DOHH2 (cell line): ENCODE measurements around the gene SLC35G2.
"Not testable (repeated sequence)": the region's sequence is repeated elsewhere in the genome, so short reads cannot be mapped to it uniquely, and the experiment has no call there.

Source experiments
- H3F3A ChIP-seq: fragments of 200-600 bp; sonication (generic), shearing (Covaris generic); 2 replicates; pipeline ENCODE4 v1.6.0; 2016; ENCODE audit warnings: antibody characterized with exemption, mild to moderate bottlenecking; ENCODE audit not compliant: control insufficient read depth, insufficient read depth
- H3K27ac ChIP-seq: fragments of 200-600 bp; sonication (generic); 2 replicates; pipeline ENCODE4 v1.5.1; 2014; ENCODE audit warnings: low read depth, mild to moderate bottlenecking, low read length, moderate library complexity
- H3K27me3 ChIP-seq: fragments of 200-600 bp; sonication (generic); 2 replicates; pipeline ENCODE4 v1.6.1; 2014; ENCODE audit warnings: mild to moderate bottlenecking, low read length, mixed read lengths; ENCODE audit not compliant: control insufficient read depth
- H3K36me3 ChIP-seq: fragments of 200-600 bp; sonication (generic); 2 replicates; pipeline ENCODE4 v1.6.1; 2014; ENCODE audit warnings: mild to moderate bottlenecking, low read length, moderate library complexity, mixed read lengths; ENCODE audit not compliant: control insufficient read depth
- H3K4me1 ChIP-seq: fragments of 200-600 bp; sonication (generic); 2 replicates; pipeline ENCODE4 v1.6.1; 2014; ENCODE audit warnings: mild to moderate bottlenecking, low read length, mixed read lengths; ENCODE audit not compliant: control insufficient read depth
- H3K4me2 ChIP-seq: fragments of 200-600 bp; sonication (generic); 2 replicates; pipeline ENCODE4 v1.6.0; 2014; ENCODE audit warnings: mild to moderate bottlenecking, low read length, moderate library complexity
- H3K4me3 ChIP-seq: fragments of 200-600 bp; sonication (generic); 2 replicates; pipeline ENCODE4 v1.5.1; 2014; ENCODE audit warnings: mild to moderate bottlenecking, low read length, mixed read lengths
- H3K79me2 ChIP-seq: fragments of 200-600 bp; sonication (generic); 2 replicates; pipeline ENCODE4 v1.6.1; 2014; ENCODE audit warnings: mild to moderate bottlenecking, low read length, mixed read lengths; ENCODE audit not compliant: control insufficient read depth
- H3K9me2 ChIP-seq: fragments of 200-600 bp; sonication (generic); replicated peaks from 2 replicates; pipeline ENCODE4 v1.6.1; 2014; ENCODE audit warnings: mild to moderate bottlenecking, low read length, mixed read lengths; ENCODE audit not compliant: control insufficient read depth
- H3K9me3 ChIP-seq: fragments of 200-600 bp; sonication (generic); 2 replicates; pipeline ENCODE4 v1.6.1; 2014; ENCODE audit warnings: antibody characterized with exemption, low read length, mixed read lengths; ENCODE audit not compliant: control insufficient read depth, insufficient read depth
- H4K20me1 ChIP-seq: fragments of 200-600 bp; sonication (generic); 2 replicates; pipeline ENCODE4 v1.6.0; 2014; ENCODE audit warnings: low read depth, mild to moderate bottlenecking, antibody characterized with exemption, low read length, moderate library complexity; ENCODE audit not compliant: control insufficient read depth, insufficient read depth
- CTCF ChIP-seq: fragments of 200-600 bp; sonication (generic); IDR thresholded peaks from one replicate; pipeline ENCODE4 v1.5.1; 2014; ENCODE audit warnings: antibody characterized with exemption, mild to moderate bottlenecking, low read depth, low read length; ENCODE audit not compliant: poor library complexity, severe bottlenecking
- EZH2phosphoT487 ChIP-seq: fragments of 200-600 bp; sonication (generic); IDR thresholded peaks from 2 replicates; pipeline ENCODE4 v1.6.1; 2017; ENCODE audit warnings: borderline replicate concordance, mild to moderate bottlenecking, antibody characterized with exemption, low read length, moderate library complexity, mixed read lengths

The SLC35G2 gene

GRCh38 chr3:136891934-136892855 lies 73.3 kb downstream of the SLC35G2 start:
- H3K9me3 ChIP-seq, result no peaks in the 10 kb centered on the region
- H3K4me3 ChIP-seq, result no peak overlapping the region
- TF ChIP-seq EZH2phosphoT487 (no peak), CTCF (no peak)
- H3K36me3 ChIP-seq, result 0 out of 2 replicates have a peak, but pooled peaks cover under 1% of the 10 kb centered on the region
- no peaks in the 10 kb centered on the region for H3K9me2 ChIP-seq
- H3K79me2 ChIP-seq, result peaks cover 100% of the 10 kb centered on the region
- 0 out of 2 replicates have a peak, but pooled peaks cover 2% of the 10 kb centered on the region for H3F3A ChIP-seq
- peaks cover 54% of the 10 kb centered on the region for H3K4me1 ChIP-seq
- H3K27me3 ChIP-seq, result no peaks in the 10 kb centered on the region
- peaks cover 4% of the 10 kb centered on the region; the same call in 1 of the 2 replicates for H4K20me1 ChIP-seq
- peak overlapping the region; percentile 55 for H3K4me2 ChIP-seq
- H3K27ac ChIP-seq, result no peak overlapping the region

- Histone ChIP-seq H3K9me3 (no peaks in the 10 kb centered on the region), H3K4me3 (peak overlapping the region; percentile 36), H3K4me2 (peak overlapping the region; percentile 55), H3F3A (peaks cover 8% of the 10 kb centered on the region; the same call in 1 of the 2 replicates), H4K20me1 (peaks cover 4% of the 10 kb centered on the region; the same call in 1 of the 2 replicates), H3K27me3 (no peaks in the 10 kb centered on the region), H3K4me1 (peaks cover 67% of the 10 kb centered on the region), H3K36me3 (peaks cover 4% of the 10 kb centered on the region; the same call in 1 of the 2 replicates), H3K9me2 (no peaks in the 10 kb centered on the region), H3K27ac (peak overlapping the region; percentile 24; the same call in 1 of the 2 replicates), H3K79me2 (peaks cover 100% of the 10 kb centered on the region)
- TF ChIP-seq EZH2phosphoT487, result no peak
- no peak for TF ChIP-seq CTCF
Measured at GRCh38 chr3:136893848-136894443, 75.0 kb downstream of the SLC35G2 start.

- Histone ChIP-seq H3K4me2 (peak overlapping the region; percentile 53), H3K4me3 (peak overlapping the region; percentile 38), H3K27ac (peak overlapping the region; percentile 81), H3K4me1 (peaks cover 96% of the 10 kb centered on the region), H3K36me3 (peaks cover 15% of the 10 kb centered on the region), H3F3A (peaks cover 31% of the 10 kb centered on the region), H3K79me2 (peaks cover 100% of the 10 kb centered on the region)
- H4K20me1 ChIP-seq, H3K27me3 ChIP-seq, H3K9me2 ChIP-seq, H3K9me3 ChIP-seq: not testable (repeated sequence)
Measured at GRCh38 chr3:136897171-136897570, 78.2 kb downstream of the SLC35G2 start.

GRCh38 chr3:136898549-136898948 lies 79.6 kb downstream of the SLC35G2 start:
- H3K36me3 ChIP-seq, result peaks cover 16% of the 10 kb centered on the region
- TF ChIP-seq CTCF (no peak), EZH2phosphoT487 (no peak)
- no peaks in the 10 kb centered on the region for H3K27me3 ChIP-seq
- peaks cover 31% of the 10 kb centered on the region for H3F3A ChIP-seq
- H3K4me2 ChIP-seq, result peak overlapping the region; percentile 53; the same call in 1 of the 2 replicates
- peak overlapping the region; percentile 81 for H3K27ac ChIP-seq
- H3K4me3 ChIP-seq, result 0 out of 2 replicates have a peak overlapping the region, but pooled peaks have one; percentile 4
- H4K20me1 ChIP-seq, result no peaks in the 10 kb centered on the region
- no peaks in the 10 kb centered on the region for H3K9me2 ChIP-seq
- peaks cover 100% of the 10 kb centered on the region for H3K79me2 ChIP-seq
- H3K9me3 ChIP-seq, result peaks cover 9% of the 10 kb centered on the region; the same call in 1 of the 2 replicates
- H3K4me1 ChIP-seq, result peaks cover 96% of the 10 kb centered on the region
